Fibroblast of lung (primary cell): ENCODE data around the gene MAN1A1.
"Not testable (repeated sequence)": the region's sequence is repeated elsewhere in the genome, so short reads cannot be mapped to it uniquely, and the experiment has no call there.

Experiments used
- CTCF ChIP-seq, 2 donors: IDR thresholded peaks in 1 of 2; conservative IDR thresholded peaks in 1 of 2; 1 replicate in 1 of 2; 2 replicates in 1 of 2; pipeline ENCODE4 v1.5.1; 2011 to 2012; ENCODE audit warnings: low read length in 2 of 2, control low read depth in 1 of 2, inconsistent platforms in 1 of 2, low read depth in 1 of 2, mild to moderate bottlenecking in 1 of 2
- EZH2 ChIP-seq: IDR thresholded peaks from 2 replicates; pipeline ENCODE4 v1.5.1; 2012; ENCODE audit warnings: low read length, control low read depth, mild to moderate bottlenecking; ENCODE audit errors: missing control alignments

DNA sequence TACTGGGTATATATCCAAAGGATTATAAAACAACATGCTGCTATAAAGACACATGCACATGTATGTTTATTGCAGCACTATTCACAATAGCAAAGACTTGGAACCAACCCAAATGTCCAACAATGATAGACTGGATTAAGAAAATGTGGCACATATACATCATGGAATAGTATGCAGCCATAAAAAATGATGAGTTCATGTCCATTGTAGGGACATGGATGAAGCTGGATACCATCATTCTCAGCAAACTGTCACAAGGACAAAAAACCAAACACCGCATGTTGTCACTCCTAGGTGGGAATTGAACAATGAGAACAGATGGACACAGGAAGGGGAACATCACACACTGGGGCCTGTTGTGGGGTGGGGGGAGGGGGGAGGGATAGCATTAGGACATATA is 27.5 kb upstream of the MAN1A1 start:
- TF ChIP-seq CTCF (conservative IDR thresholded peaks at IDR 0.05 in 1 of 2, IDR thresholded peaks at IDR 0.05 in 1 of 2; ENCODE audit: low read depth in 1 of 2, low read length in 2 of 2); EZH2: not testable (repeated sequence)
